Tibial nerve (tissue), 3 donors: ENCODE results near the gene WNT2B.

ENCODE experiments used
- POLR2A ChIP-seq, 2 donors: fragments of 450-650 bp; IDR thresholded peaks; one replicate each; pipeline ENCODE4 v1.6.1; 2017; ENCODE audit warnings: antibody characterized with exemption in 2 of 2, mild to moderate bottlenecking in 2 of 2, moderate library complexity in 2 of 2
- TF ChIP-seq, protein P1 (sequence below), 5 experiments: fragments of 200-600 bp in 3 of 5; fragments of 450-650 bp in 2 of 5; sonication (generic) in 3 of 5; IDR thresholded peaks; one replicate each; pipeline ENCODE4 v1.5.1; 2016 to 2019; ENCODE audit warnings: antibody characterized with exemption in 5 of 5, mild to moderate bottlenecking in 3 of 5, moderate library complexity in 2 of 5

DNA sequence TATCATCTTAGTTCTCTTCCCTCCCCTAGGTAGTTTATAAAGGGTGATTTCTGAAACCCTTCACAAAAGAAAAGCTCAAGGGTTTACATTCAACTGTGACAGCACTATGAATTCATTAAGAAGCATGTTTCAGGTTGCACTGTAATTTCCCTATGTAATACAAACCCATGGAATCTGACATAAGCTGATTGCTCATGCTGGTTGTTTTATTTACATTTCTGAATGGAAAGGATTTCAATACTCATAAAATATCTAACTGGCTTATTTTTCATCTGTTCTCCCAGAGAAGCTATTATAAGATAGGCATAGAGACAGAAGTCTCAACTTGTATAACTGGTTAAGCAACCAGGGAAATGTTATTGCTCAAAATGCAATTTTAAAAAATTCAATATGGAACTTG is 20.5 kb downstream of the WNT2B start:
- TF ChIP-seq, protein P1, sequence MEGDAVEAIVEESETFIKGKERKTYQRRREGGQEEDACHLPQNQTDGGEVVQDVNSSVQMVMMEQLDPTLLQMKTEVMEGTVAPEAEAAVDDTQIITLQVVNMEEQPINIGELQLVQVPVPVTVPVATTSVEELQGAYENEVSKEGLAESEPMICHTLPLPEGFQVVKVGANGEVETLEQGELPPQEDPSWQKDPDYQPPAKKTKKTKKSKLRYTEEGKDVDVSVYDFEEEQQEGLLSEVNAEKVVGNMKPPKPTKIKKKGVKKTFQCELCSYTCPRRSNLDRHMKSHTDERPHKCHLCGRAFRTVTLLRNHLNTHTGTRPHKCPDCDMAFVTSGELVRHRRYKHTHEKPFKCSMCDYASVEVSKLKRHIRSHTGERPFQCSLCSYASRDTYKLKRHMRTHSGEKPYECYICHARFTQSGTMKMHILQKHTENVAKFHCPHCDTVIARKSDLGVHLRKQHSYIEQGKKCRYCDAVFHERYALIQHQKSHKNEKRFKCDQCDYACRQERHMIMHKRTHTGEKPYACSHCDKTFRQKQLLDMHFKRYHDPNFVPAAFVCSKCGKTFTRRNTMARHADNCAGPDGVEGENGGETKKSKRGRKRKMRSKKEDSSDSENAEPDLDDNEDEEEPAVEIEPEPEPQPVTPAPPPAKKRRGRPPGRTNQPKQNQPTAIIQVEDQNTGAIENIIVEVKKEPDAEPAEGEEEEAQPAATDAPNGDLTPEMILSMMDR (IDR thresholded peaks at IDR 0.05), result no peak
- TF ChIP-seq POLR2A (IDR thresholded peaks at IDR 0.05), result no peak
